Right lobe of liver (tissue), 6 donors: ENCODE results near the gene DNAH17. TPM values are rescaled to one million over a fixed set of nuclear protein-coding genes. Genes with fewer than 3 reads are reported as not detected.
A peak's percentile ranks its signal among the peaks of the same experiment; 100 is the strongest.

Source experiments
- ATAC-seq, 4 donors: fragments of 200-7000 bp; cut with Tn5 transposase; one replicate each; pipeline ENCODE4 v1.9.1; 2020; ENCODE audit warnings: mild to moderate bottlenecking in 4 of 4, moderate library complexity in 4 of 4
- DNase-seq, 3 donors: peaks; one replicate each; pipeline ENCODE4 v3.0.0-alpha.2; 2020
- H3K27ac ChIP-seq, 3 donors: fragments of 200-600 bp; one replicate each; pipeline ENCODE4 v1.8.0; 2022
- H3K27me3 ChIP-seq, 2 donors: fragments of 200-600 bp; one replicate each; pipeline ENCODE4 v1.8.0; 2022
- H3K36me3 ChIP-seq, 4 donors: fragments of 200-600 bp; sonication (generic) in 1 of 4; one replicate each; pipeline versions ENCODE4 v1.5.1 to v1.8.0; 2017 to 2022; ENCODE audit warnings: control low read depth in 1 of 4
- H3K4me1 ChIP-seq, 4 donors: fragments of 200-600 bp; sonication (generic) in 1 of 4; one replicate each; pipeline versions ENCODE4 v1.5.1 to v1.8.0; 2017 to 2022; ENCODE audit warnings: control low read depth in 1 of 4
- H3K4me3 ChIP-seq, 3 donors: fragments of 200-600 bp; one replicate each; pipeline ENCODE4 v1.8.0; 2022
- H3K9me3 ChIP-seq, 4 donors: fragments of 200-600 bp; sonication (generic) in 1 of 4; one replicate each; pipeline versions ENCODE4 v1.5.1 to v1.8.0; 2017 to 2022; ENCODE audit warnings: control low read depth in 1 of 4
- POLR2A ChIP-seq: fragments of 450-650 bp; IDR thresholded peaks from one replicate; pipeline ENCODE4 v1.6.1; 2017; ENCODE audit warnings: antibody characterized with exemption, mild to moderate bottlenecking
- WGBS: methylation state at CpG from one replicate; pipeline ENCODE4 v1.1.6; 2018; ENCODE audit warnings: low coverage, low lambda C conversion rate; ENCODE audit not compliant: insufficient coverage; ENCODE audit errors: missing lambda C conversion rate; 5-methylcytosine and 5-hydroxymethylcytosine counted together
- intact Hi-C, 2 donors: fragments of 100-400 bp; cut with DNase I; formaldehyde crosslinking; loops; one replicate each; pipeline versions ENCODE4 v1.11.2 to v1.14.1; 2022
- total RNA-seq, 6 experiments: library from RNA; depleted of rRNA in 2 of 6; stranded (reverse); fragments of >200 nt in 2 of 6; fragmentation: NEBNext Ultra II Directional in 3 of 6; extraction: Animal tissue kit (Norgen Biotek cat#: 25700) in 3 of 6; gene quantifications; one replicate each; pipeline versions ENCODE4 v1.1.0 to v1.2.4, GENCODE V29; 2016 to 2023
- TF ChIP-seq, protein P1 (sequence below), 4 donors: fragments of 200-600 bp in 3 of 4; fragments of 450-650 bp in 1 of 4; IDR thresholded peaks; one replicate each; pipeline versions ENCODE4 v1.5.1 to v1.8.0; 2016 to 2022; ENCODE audit warnings: antibody characterized with exemption in 4 of 4, mild to moderate bottlenecking in 2 of 4
- donor health status: DM: no; HTN: yes; CAD: no.
- donor health status: DM: no; HTN: no; CAD: no.
- donor health status: DM: no; HTN: no; CAD: no.
- donor health status: DM: no; HTN: yes; CAD: no.
- donor health status: DM: no; HTN: yes; CAD: no.

Gene DNAH17
- total RNA-seq, 6 experiments from 2014 or later = 0.04 TPM; not detected in 5

DNA sequence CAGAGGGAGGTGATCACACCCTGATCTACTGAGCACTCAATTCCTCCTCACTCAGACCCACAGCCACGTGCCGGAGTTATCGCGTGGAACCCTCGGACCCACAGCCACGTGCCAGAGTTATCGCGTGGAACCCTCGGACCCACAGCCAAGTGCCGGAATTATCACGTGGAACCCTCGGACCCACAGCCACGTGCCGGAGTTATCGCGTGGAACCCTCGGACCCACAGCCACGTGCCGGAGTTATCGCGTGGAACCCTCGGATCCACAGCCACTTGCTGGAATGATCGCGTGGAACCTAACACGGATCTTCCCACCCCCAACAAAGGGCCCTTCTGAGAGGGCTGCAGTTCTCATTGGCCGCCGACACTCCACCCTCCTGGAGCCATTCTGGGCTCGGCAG lies 101.0 kb downstream of the DNAH17 start:
- no peak overlapping the region for H3K27ac ChIP-seq
- ATAC-seq = no peak
- 84% methylated on average over 15 of the region's 28 CpGs for WGBS
- DNase-seq = no peak
- H3K4me3 ChIP-seq = no peak overlapping the region
- intact Hi-C loops = no loop called here
- no peaks in the 10 kb centered on the region for H3K36me3 ChIP-seq
- TF ChIP-seq POLR2A = no peak
- TF ChIP-seq, protein P1, sequence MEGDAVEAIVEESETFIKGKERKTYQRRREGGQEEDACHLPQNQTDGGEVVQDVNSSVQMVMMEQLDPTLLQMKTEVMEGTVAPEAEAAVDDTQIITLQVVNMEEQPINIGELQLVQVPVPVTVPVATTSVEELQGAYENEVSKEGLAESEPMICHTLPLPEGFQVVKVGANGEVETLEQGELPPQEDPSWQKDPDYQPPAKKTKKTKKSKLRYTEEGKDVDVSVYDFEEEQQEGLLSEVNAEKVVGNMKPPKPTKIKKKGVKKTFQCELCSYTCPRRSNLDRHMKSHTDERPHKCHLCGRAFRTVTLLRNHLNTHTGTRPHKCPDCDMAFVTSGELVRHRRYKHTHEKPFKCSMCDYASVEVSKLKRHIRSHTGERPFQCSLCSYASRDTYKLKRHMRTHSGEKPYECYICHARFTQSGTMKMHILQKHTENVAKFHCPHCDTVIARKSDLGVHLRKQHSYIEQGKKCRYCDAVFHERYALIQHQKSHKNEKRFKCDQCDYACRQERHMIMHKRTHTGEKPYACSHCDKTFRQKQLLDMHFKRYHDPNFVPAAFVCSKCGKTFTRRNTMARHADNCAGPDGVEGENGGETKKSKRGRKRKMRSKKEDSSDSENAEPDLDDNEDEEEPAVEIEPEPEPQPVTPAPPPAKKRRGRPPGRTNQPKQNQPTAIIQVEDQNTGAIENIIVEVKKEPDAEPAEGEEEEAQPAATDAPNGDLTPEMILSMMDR (IDR thresholded peaks at IDR 0.05) = no peak
- no peaks in the 10 kb centered on the region for H3K27me3 ChIP-seq
- no peaks in the 10 kb centered on the region for H3K4me1 ChIP-seq
- H3K9me3 ChIP-seq = no peaks in the 10 kb centered on the region

DNA sequence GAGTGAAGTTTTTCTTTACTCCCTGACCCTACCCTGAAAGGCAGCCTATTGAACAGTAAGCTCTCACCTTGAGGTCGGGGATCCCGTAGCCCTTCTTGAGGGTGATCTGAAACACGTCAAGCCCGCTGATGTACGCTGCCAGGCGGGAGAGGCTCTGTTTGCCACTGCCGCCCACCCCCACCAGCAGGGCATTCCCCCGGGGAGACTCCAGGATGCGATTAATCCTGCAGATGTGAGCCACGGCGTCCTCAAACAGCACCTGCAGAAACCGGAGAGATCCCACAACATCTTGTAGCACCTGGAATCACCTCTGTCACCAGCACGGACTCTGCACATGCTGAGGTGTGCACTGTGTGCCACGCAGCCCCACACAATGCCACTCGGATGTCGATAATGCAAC lies 102.0 kb downstream of the DNAH17 start:
- Histone ChIP-seq H3K4me1 (peaks cover 0 to 2% (median 0%) of the 10 kb centered on the region in 4 donors), H3K9me3 (no peaks in the 10 kb centered on the region), H3K27me3 (no peaks in the 10 kb centered on the region), H3K36me3 (no peaks in the 10 kb centered on the region), H3K4me3 (no peak overlapping the region), H3K27ac (no peak overlapping the region)
- intact Hi-C loops = no loop called here
- WGBS = 70% methylated on average over 4 of the region's 16 CpGs
- DNase-seq (no peak), ATAC-seq (no peak)
- TF ChIP-seq POLR2A = no peak
- TF ChIP-seq, protein P1 (IDR thresholded peaks at IDR 0.05) = no peak

DNA sequence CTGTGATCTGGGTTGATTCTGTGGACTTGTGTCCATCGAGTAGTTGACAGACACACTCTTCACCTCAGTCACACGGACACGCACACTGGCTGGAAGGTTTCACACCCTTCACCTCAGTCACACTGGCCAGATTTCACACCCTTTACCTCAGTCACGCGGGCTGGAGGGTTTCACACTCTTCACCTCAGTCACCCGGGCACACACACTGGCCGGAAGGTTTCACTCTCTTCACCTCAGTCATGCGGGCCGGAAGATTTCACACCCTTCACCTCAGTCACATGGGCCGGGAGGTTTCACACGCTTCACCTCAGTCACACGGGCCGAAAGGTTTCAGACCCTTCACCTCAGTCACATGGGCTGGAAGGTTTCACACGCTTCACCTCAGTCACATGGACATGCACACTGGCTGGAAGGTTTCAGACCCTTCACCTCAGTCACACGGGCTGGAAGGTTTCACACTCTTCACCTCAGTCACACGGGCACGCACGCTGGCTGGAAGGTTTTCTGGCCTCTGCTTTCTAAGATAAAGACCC lies 102.5 kb downstream of the DNAH17 start:
- Histone ChIP-seq H3K36me3 (no peaks in the 10 kb centered on the region), H3K4me3 (no peak overlapping the region), H3K27me3 (no peaks in the 10 kb centered on the region), H3K4me1 (peaks cover 0 to 2% (median 0%) of the 10 kb centered on the region in 4 donors), H3K27ac (no peak overlapping the region), H3K9me3 (no peaks in the 10 kb centered on the region)
- ATAC-seq = peak in 1 of 4 donors; percentile 26
- TF ChIP-seq, protein P1 (IDR thresholded peaks at IDR 0.05) = no peak
- TF ChIP-seq POLR2A = no peak
- DNase-seq = no peak
- intact Hi-C loops = no loop called here
- 72% methylated on average over 13 of the region's 18 CpGs for WGBS

DNA sequence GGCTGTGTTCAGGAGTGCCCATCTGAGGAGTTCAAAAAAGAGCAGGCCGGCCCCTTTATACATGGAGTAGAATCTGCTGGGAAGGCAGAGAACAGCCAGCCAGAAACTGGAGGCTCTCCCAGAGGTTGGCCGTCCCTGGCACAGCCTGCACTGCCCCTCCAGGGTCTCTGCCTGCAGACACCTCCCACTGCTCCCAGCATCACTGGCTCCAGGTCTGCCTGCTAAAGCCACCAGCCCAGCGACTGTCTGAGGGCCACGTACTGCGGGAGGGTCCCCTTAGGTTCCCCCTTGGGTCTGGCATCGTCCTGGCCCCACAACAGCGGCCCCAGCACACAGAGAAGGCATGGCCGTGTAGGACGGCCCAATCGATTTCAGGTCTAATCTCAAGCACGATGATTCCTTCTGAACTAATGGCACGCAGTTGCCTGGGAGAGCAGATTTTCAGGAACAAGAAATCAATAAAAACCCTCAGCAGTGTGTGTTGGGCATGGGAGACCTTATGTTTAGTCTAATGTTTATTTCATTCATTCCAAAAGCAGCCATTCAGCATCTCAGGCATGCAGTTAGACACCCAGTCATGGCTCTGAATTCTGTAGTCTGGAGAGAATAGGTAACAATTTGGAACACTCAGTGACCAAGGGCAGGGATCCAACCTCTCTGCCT lies 103.1 kb downstream of the DNAH17 start:
- peaks cover 0 to 2% (median 0%) of the 10 kb centered on the region in 4 donors for H3K4me1 ChIP-seq
- no peaks in the 10 kb centered on the region for H3K27me3 ChIP-seq

More for the DNA sequence above, 103.1 kb downstream of the DNAH17 start:
- Histone ChIP-seq H3K36me3 (no peaks in the 10 kb centered on the region), H3K9me3 (no peaks in the 10 kb centered on the region), H3K4me3 (no peak overlapping the region), H3K27ac (no peak overlapping the region)
- ATAC-seq = no peak
- intact Hi-C loops = no loop called here
- 40% methylated on average over 2 of the region's 12 CpGs for WGBS
- DNase-seq = no peak
- TF ChIP-seq, protein P1 (IDR thresholded peaks at IDR 0.05) = no peak
- TF ChIP-seq POLR2A = no peak
